Measurements from ENCODE around the gene TGOLN2.
A peak's percentile ranks its signal among the peaks of the same experiment; 100 is the strongest.
"Not testable (repeated sequence)": the region's sequence is repeated elsewhere in the genome, so short reads cannot be mapped to it uniquely, and the experiment has no call there.

The TGOLN2 gene

DNA sequence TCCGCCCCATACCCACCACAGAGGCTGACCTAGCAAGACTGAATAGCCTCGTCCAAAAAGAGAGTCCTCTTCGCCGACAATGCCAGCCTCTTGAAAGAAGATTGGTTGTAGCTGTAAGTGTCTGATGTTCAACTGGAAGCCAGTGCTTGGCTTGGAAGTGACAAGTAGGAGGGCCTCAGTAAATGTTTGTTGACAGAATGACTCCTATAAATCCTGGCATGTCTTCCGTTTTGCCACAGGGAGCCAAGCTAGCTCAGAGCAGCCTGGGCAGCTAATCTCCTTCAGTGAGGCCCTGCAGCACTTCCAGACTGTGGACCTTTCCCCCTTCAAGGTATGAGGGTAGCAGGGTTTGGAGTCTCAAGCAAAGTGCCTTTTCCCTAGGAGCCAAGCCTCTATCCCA is 41.7 kb upstream of the TGOLN2 start:
- Histone ChIP-seq H3K9me3 (ENCODE audit: severe bottlenecking) (no peaks in the 10 kb centered on the region), H3K36me3 (ENCODE audit: low read depth) (no peaks in the 10 kb centered on the region), H3K4me1 (ENCODE audit: insufficient read depth, poor library complexity, severe bottlenecking) (no peaks in the 10 kb centered on the region), H3K27me3 (ENCODE audit: insufficient read depth, poor library complexity, severe bottlenecking) (no peaks in the 10 kb centered on the region), H3K27ac (ENCODE audit: poor library complexity, severe bottlenecking) (no peak overlapping the region), H3K4me3 (ENCODE audit: severe bottlenecking) (no peak overlapping the region)
- no peak for TF ChIP-seq CTCF (IDR thresholded peaks at IDR 0.05; ENCODE audit: poor library complexity, severe bottlenecking)
- DNase-seq (ENCODE audit: low spot score) (no peak), ATAC-seq (ENCODE audit: low read depth) (peak; percentile 52; the same call in 1 of the 3 replicates)

- no peak for TF ChIP-seq CTCF (IDR thresholded peaks at IDR 0.05; ENCODE audit: poor library complexity, severe bottlenecking)
- no peak for ATAC-seq (ENCODE audit: low read depth)
- Histone ChIP-seq H3K27ac (ENCODE audit: poor library complexity, severe bottlenecking) (no peak overlapping the region), H3K4me3 (ENCODE audit: severe bottlenecking) (no peak overlapping the region), H3K4me1 (ENCODE audit: insufficient read depth, poor library complexity, severe bottlenecking) (no peaks in the 10 kb centered on the region), H3K36me3 (ENCODE audit: low read depth) (no peaks in the 10 kb centered on the region), H3K27me3 (ENCODE audit: insufficient read depth, poor library complexity, severe bottlenecking) (no peaks in the 10 kb centered on the region), H3K9me3 (ENCODE audit: severe bottlenecking) (no peaks in the 10 kb centered on the region)
- no peak for DNase-seq (ENCODE audit: low spot score)
Measured at GRCh38 chr2:85368921-85369320, 41.1 kb upstream of the TGOLN2 start.

GRCh38 chr2:85367180-85367579 is 39.4 kb upstream of the TGOLN2 start:
- no peak for DNase-seq (ENCODE audit: low spot score)
- Histone ChIP-seq H3K36me3 (ENCODE audit: low read depth) (peaks cover 12% of the 10 kb centered on the region), H3K4me3 (ENCODE audit: severe bottlenecking) (no peak overlapping the region), H3K9me3 (ENCODE audit: severe bottlenecking) (no peaks in the 10 kb centered on the region), H3K4me1 (ENCODE audit: insufficient read depth, poor library complexity, severe bottlenecking) (no peaks in the 10 kb centered on the region), H3K27ac (ENCODE audit: poor library complexity, severe bottlenecking) (no peak overlapping the region), H3K27me3 (ENCODE audit: insufficient read depth, poor library complexity, severe bottlenecking) (no peaks in the 10 kb centered on the region)
- no peak for ATAC-seq (ENCODE audit: low read depth)
- TF ChIP-seq CTCF (IDR thresholded peaks at IDR 0.05; ENCODE audit: poor library complexity, severe bottlenecking), result no peak

- not testable (repeated sequence) for ATAC-seq (ENCODE audit: low read depth)
Measured at GRCh38 chr2:85362653-85363387, 35.0 kb upstream of the TGOLN2 start.

DNA sequence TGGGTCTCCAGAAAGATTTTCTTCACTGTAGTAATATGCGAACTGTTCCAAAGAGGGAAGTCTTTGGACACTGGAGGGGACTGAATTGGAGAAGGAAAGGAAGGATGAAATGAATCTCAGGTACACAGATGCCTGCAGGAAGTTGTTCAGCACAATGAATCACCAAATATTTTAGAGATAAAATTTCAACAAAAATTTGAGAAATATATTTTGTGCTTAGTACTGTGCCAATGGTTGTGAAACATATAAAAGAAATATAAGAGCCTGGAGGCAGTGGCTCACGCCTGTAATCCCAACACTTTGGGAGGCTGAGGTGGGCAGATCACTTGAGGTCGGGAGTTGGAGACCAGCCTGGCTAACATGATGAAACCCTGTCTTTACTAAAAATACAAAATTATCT is 29.9 kb upstream of the TGOLN2 start:
- H3K27me3 ChIP-seq (ENCODE audit: insufficient read depth, poor library complexity, severe bottlenecking), result no peaks in the 10 kb centered on the region
- peaks cover 33% of the 10 kb centered on the region for H3K36me3 ChIP-seq (ENCODE audit: low read depth)
- 0 out of 3 replicates have a peak, but pooled peaks have one; percentile 2 for ATAC-seq (ENCODE audit: low read depth)
- no peak overlapping the region for H3K4me3 ChIP-seq (ENCODE audit: severe bottlenecking)
- peak overlapping the region; percentile 61 for H3K27ac ChIP-seq (ENCODE audit: poor library complexity, severe bottlenecking)
- H3K4me1 ChIP-seq (ENCODE audit: insufficient read depth, poor library complexity, severe bottlenecking), result peaks cover 16% of the 10 kb centered on the region
- DNase-seq (ENCODE audit: low spot score), result no peak
- TF ChIP-seq CTCF (IDR thresholded peaks at IDR 0.05; ENCODE audit: poor library complexity, severe bottlenecking), result no peak
- no peaks in the 10 kb centered on the region for H3K9me3 ChIP-seq (ENCODE audit: severe bottlenecking)

More at GRCh38 chr2:85362653-85363387, 35.0 kb upstream of the TGOLN2 start:
- not testable (repeated sequence) for H3K27ac ChIP-seq (ENCODE audit: poor library complexity, severe bottlenecking); DNase-seq (ENCODE audit: low spot score); H3K4me1 ChIP-seq (ENCODE audit: insufficient read depth, poor library complexity, severe bottlenecking); H3K4me3 ChIP-seq (ENCODE audit: severe bottlenecking); H3K27me3 ChIP-seq (ENCODE audit: insufficient read depth, poor library complexity, severe bottlenecking); H3K9me3 ChIP-seq (ENCODE audit: severe bottlenecking)
- peaks cover 26% of the 10 kb centered on the region for H3K36me3 ChIP-seq (ENCODE audit: low read depth)
